NCI-H187 (cell line): Measurements from ENCODE around the gene MAP2.

Experiments used
- DNase-seq, 2 experiments: peaks; one replicate each; lab custom pipeline; 2025; lab: John Stamatoyannopoulos, UW

MAP2 gene

GRCh38 chr2:209533391-209533790 is 109.5 kb downstream of the MAP2 start:
- no peak for DNase-seq

- no peak for DNase-seq
Observed at GRCh38 chr2:209534228-209534627, 110.4 kb downstream of the MAP2 start.

GRCh38 chr2:209536363-209536762 is 112.5 kb downstream of the MAP2 start:
- DNase-seq = no peak

- no peak for DNase-seq
Observed at GRCh38 chr2:209547726-209548125, 123.9 kb downstream of the MAP2 start.

- no peak for DNase-seq
Observed at GRCh38 chr2:209549589-209549988, 125.7 kb downstream of the MAP2 start.

- DNase-seq = no peak
Observed at GRCh38 chr2:209553913-209554312, 130.1 kb downstream of the MAP2 start.

- DNase-seq = no peak
Observed at GRCh38 chr2:209556354-209556961, 132.6 kb downstream of the MAP2 start.

- no peak for DNase-seq
Observed at GRCh38 chr2:209560911-209561310, 137.1 kb downstream of the MAP2 start.

GRCh38 chr2:209563453-209563852 is 139.6 kb downstream of the MAP2 start:
- DNase-seq = no peak

GRCh38 chr2:209564816-209565215 is 141.0 kb downstream of the MAP2 start:
- no peak for DNase-seq

- no peak for DNase-seq
Observed at GRCh38 chr2:209565896-209566582, 142.2 kb downstream of the MAP2 start.

GRCh38 chr2:209570194-209570593 is 146.3 kb downstream of the MAP2 start:
- DNase-seq = no peak

GRCh38 chr2:209574515-209574914 is 150.7 kb downstream of the MAP2 start:
- DNase-seq = no peak

GRCh38 chr2:209577376-209578357 is 153.8 kb downstream of the MAP2 start:
- DNase-seq = no peak

- DNase-seq = no peak
Observed at GRCh38 chr2:209578394-209579001, 154.7 kb downstream of the MAP2 start.

GRCh38 chr2:209579230-209579749 is 155.4 kb downstream of the MAP2 start:
- DNase-seq = peak in 1 of 2 experiments; percentile 26

- no peak for DNase-seq
Observed at GRCh38 chr2:209581040-209581439, 157.2 kb downstream of the MAP2 start.

- no peak for DNase-seq
Observed at GRCh38 chr2:209582281-209582680, 158.4 kb downstream of the MAP2 start.

GRCh38 chr2:209584472-209584871 is 160.6 kb downstream of the MAP2 start:
- DNase-seq = no peak

- DNase-seq = no peak
Observed at GRCh38 chr2:209584915-209585314, 161.1 kb downstream of the MAP2 start.

GRCh38 chr2:209591021-209591420 is 167.2 kb downstream of the MAP2 start:
- no peak for DNase-seq

GRCh38 chr2:209592106-209592505 is 168.3 kb downstream of the MAP2 start:
- no peak for DNase-seq
